Measurements from ENCODE around the gene PPP2R2D.

Gene PPP2R2D

GRCh38 chr10:131857156-131858117 is 43.4 kb upstream of the PPP2R2D start:
- H3K27ac ChIP-seq: no peak overlapping the region
- no peak overlapping the region for H3K9ac ChIP-seq
- H3K4me3 ChIP-seq: no peak overlapping the region
- no peaks in the 10 kb centered on the region for H3K9me3 ChIP-seq
- H3K36me3 ChIP-seq: no peaks in the 10 kb centered on the region
- H3K4me1 ChIP-seq: peaks cover 35% of the 10 kb centered on the region
- H4K20me1 ChIP-seq: no peaks in the 10 kb centered on the region
- peak overlapping the region; percentile 85 for H3K4me2 ChIP-seq
- no peak for TF ChIP-seq Cebpa-rat (IDR thresholded peaks at IDR 0.05)
- H3K27me3 ChIP-seq: no peaks in the 10 kb centered on the region

GRCh38 chr10:131858118-131858515 is 42.7 kb upstream of the PPP2R2D start:
- peak overlapping the region; percentile 85 for H3K4me2 ChIP-seq
- H4K20me1 ChIP-seq: no peaks in the 10 kb centered on the region
- no peaks in the 10 kb centered on the region for H3K9me3 ChIP-seq
- no peaks in the 10 kb centered on the region for H3K36me3 ChIP-seq
- no peak overlapping the region for H3K27ac ChIP-seq
- H3K4me1 ChIP-seq: peaks cover 35% of the 10 kb centered on the region
- H3K27me3 ChIP-seq: no peaks in the 10 kb centered on the region
- no peak overlapping the region for H3K9ac ChIP-seq
- TF ChIP-seq Cebpa-rat (IDR thresholded peaks at IDR 0.05): no peak
- H3K4me3 ChIP-seq: no peak overlapping the region

GRCh38 chr10:131858583-131859340 is 42.0 kb upstream of the PPP2R2D start:
- no peak overlapping the region for H3K27ac ChIP-seq
- no peaks in the 10 kb centered on the region for H4K20me1 ChIP-seq
- H3K4me3 ChIP-seq: no peak overlapping the region
- no peaks in the 10 kb centered on the region for H3K9me3 ChIP-seq
- TF ChIP-seq Cebpa-rat (IDR thresholded peaks at IDR 0.05): no peak
- H3K9ac ChIP-seq: no peak overlapping the region
- peaks cover 35% of the 10 kb centered on the region for H3K4me1 ChIP-seq
- peak overlapping the region; percentile 85 for H3K4me2 ChIP-seq
- no peaks in the 10 kb centered on the region for H3K36me3 ChIP-seq
- H3K27me3 ChIP-seq: no peaks in the 10 kb centered on the region

- Histone ChIP-seq H3K4me1 (peaks cover 35% of the 10 kb centered on the region), H3K4me2 (no peak overlapping the region), H3K27ac (no peak overlapping the region), H4K20me1 (no peaks in the 10 kb centered on the region), H3K27me3 (no peaks in the 10 kb centered on the region), H3K36me3 (no peaks in the 10 kb centered on the region), H3K9me3 (no peaks in the 10 kb centered on the region), H3K9ac (no peak overlapping the region), H3K4me3 (no peak overlapping the region)
- TF ChIP-seq Cebpa-rat (IDR thresholded peaks at IDR 0.05): no peak
Observed at GRCh38 chr10:131859341-131860020, 41.3 kb upstream of the PPP2R2D start.

- H3K27me3 ChIP-seq: no peaks in the 10 kb centered on the region
- H3K36me3 ChIP-seq: no peaks in the 10 kb centered on the region
- no peak for TF ChIP-seq Cebpa-rat (IDR thresholded peaks at IDR 0.05)
- peaks cover 35% of the 10 kb centered on the region for H3K4me1 ChIP-seq
- H3K9me3 ChIP-seq: no peaks in the 10 kb centered on the region
- H3K27ac ChIP-seq: no peak overlapping the region
- H3K9ac ChIP-seq: no peak overlapping the region
- no peak overlapping the region for H3K4me3 ChIP-seq
- H3K4me2 ChIP-seq: no peak overlapping the region
- H4K20me1 ChIP-seq: no peaks in the 10 kb centered on the region
Observed at GRCh38 chr10:131860311-131860710, 40.5 kb upstream of the PPP2R2D start.

GRCh38 chr10:131860806-131861440 is 39.9 kb upstream of the PPP2R2D start:
- Histone ChIP-seq H3K27me3 (no peaks in the 10 kb centered on the region), H3K4me3 (no peak overlapping the region), H4K20me1 (no peaks in the 10 kb centered on the region), H3K4me1 (peaks cover 31% of the 10 kb centered on the region), H3K27ac (no peak overlapping the region), H3K36me3 (no peaks in the 10 kb centered on the region), H3K9me3 (no peaks in the 10 kb centered on the region), H3K9ac (no peak overlapping the region), H3K4me2 (no peak overlapping the region)
- no peak for TF ChIP-seq Cebpa-rat (IDR thresholded peaks at IDR 0.05)

GRCh38 chr10:131862548-131862947 is 38.3 kb upstream of the PPP2R2D start:
- peaks cover 15% of the 10 kb centered on the region for H3K4me1 ChIP-seq

GRCh38 chr10:131865223-131865917 is 35.4 kb upstream of the PPP2R2D start:
- TF ChIP-seq Cebpa-rat (IDR thresholded peaks at IDR 0.05): no peak
- H3K27ac ChIP-seq: no peak overlapping the region

More at GRCh38 chr10:131862548-131862947, 38.3 kb upstream of the PPP2R2D start:
- Histone ChIP-seq H3K9me3 (no peaks in the 10 kb centered on the region), H3K27me3 (no peaks in the 10 kb centered on the region), H4K20me1 (no peaks in the 10 kb centered on the region), H3K27ac (no peak overlapping the region), H3K9ac (no peak overlapping the region), H3K36me3 (no peaks in the 10 kb centered on the region), H3K4me3 (no peak overlapping the region), H3K4me2 (no peak overlapping the region)
- no peak for TF ChIP-seq Cebpa-rat (IDR thresholded peaks at IDR 0.05)

GRCh38 chr10:131866673-131867072 is 34.1 kb upstream of the PPP2R2D start:
- H3K27ac ChIP-seq: no peak overlapping the region
- H3K4me3 ChIP-seq: no peak overlapping the region
- H3K36me3 ChIP-seq: no peaks in the 10 kb centered on the region
- TF ChIP-seq Cebpa-rat (IDR thresholded peaks at IDR 0.05): no peak
- H3K4me2 ChIP-seq: no peak overlapping the region
- H3K9ac ChIP-seq: no peak overlapping the region
- no peaks in the 10 kb centered on the region for H3K4me1 ChIP-seq
- H4K20me1 ChIP-seq: no peaks in the 10 kb centered on the region
- H3K27me3 ChIP-seq: no peaks in the 10 kb centered on the region
- no peaks in the 10 kb centered on the region for H3K9me3 ChIP-seq

More at GRCh38 chr10:131865223-131865917, 35.4 kb upstream of the PPP2R2D start:
- Histone ChIP-seq H3K9ac (no peak overlapping the region), H3K36me3 (no peaks in the 10 kb centered on the region), H3K4me3 (no peak overlapping the region), H3K4me1 (no peaks in the 10 kb centered on the region), H3K27me3 (no peaks in the 10 kb centered on the region), H3K9me3 (no peaks in the 10 kb centered on the region), H3K4me2 (no peak overlapping the region), H4K20me1 (no peaks in the 10 kb centered on the region)

Data from BLaER1 (cell line).